HG03064 (cell line): ENCODE measurements around the gene KLK8.

Experiments
- ATAC-seq: cut with Tn5 transposase; IDR thresholded peaks from one replicate; pipeline ENCODE4 v1.9.1; 2021; ENCODE audit warnings: low read depth; ENCODE audit not compliant: unreplicated experiment

The KLK8 gene, protein sequence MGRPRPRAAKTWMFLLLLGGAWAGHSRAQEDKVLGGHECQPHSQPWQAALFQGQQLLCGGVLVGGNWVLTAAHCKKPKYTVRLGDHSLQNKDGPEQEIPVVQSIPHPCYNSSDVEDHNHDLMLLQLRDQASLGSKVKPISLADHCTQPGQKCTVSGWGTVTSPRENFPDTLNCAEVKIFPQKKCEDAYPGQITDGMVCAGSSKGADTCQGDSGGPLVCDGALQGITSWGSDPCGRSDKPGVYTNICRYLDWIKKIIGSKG

DNA sequence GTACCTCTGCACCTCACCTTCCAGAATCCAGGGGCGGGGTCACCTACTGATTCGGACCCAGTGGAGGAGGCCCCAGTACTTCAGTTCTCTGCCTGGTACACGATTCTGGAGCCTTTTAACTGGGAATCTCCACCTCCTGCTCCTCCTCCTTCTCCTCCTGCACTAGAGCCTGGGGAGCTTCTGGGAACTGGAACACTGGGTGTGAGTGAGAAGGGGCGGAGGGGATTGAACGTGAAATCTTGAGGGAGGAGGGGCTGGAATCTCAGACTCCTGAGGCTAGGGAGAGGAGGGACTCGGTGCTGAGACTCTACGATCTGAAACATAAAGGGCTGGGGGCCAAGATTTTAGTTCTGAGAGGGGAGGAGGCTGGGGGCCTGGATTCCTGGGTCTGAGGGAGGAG, at the start of gene KLK8:
Gene KLK8, minus strand, starts transcription at position 90 of the 400 bp plus-strand sequence. CDS start 437 bp downstream, outside the sequence.
- ATAC-seq, result no peak

DNA sequence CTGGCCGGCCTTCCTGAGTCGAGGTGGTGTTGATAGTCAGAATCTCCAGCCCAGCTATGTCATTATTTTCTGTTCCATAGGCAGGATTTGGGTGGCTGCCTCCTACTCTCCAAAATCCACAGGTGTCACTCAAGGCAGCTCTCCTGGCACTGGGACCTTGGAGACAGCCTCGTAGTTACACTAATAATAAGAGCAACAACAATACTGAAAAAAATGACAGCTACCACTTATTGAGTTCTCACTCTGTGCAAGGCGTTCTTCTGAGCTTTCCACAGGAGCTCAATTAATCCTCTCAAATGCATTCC, 45.6 kb upstream of the KLK8 start:
- no peak for ATAC-seq

DNA sequence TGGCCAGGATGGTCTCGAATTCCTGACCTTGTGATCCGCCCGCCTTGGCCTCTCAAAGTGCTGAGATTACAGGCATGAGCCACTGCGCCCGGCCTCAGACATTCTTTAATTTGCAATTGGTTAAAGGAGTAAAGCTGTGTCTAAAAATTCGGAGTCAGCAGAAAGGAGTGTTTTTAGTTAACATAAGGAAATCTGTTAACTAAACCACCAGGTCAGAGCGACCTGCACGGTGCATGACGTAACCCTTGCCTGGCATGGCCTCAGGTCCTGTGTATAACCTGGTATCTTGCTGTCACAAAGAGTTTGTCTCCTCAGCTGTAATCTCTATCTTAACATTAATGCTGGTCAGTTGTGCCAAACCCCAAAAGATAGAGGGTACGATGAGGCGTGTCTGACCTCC, 42.9 kb upstream of the KLK8 start:
- no peak for ATAC-seq

DNA sequence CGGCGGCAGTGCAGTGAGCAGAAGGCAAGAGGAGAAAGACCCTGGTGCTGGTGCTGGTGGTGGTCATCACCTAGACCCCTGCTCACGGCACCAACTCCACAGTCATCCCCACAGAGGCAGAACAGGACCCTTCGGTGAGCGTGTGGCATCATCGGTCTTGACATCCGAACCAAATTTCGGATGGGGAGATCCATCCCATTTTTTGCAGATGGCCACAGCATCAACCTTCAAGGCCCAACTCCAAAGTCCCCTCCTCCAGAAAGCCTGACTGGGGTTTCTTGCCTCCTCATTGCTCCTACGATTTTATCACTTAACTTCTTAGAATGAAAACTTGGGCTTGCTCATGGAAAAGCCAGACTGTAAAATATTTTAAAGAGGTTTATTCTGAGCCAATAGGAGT, 42.1 kb upstream of the KLK8 start:
- ATAC-seq, result no peak

DNA sequence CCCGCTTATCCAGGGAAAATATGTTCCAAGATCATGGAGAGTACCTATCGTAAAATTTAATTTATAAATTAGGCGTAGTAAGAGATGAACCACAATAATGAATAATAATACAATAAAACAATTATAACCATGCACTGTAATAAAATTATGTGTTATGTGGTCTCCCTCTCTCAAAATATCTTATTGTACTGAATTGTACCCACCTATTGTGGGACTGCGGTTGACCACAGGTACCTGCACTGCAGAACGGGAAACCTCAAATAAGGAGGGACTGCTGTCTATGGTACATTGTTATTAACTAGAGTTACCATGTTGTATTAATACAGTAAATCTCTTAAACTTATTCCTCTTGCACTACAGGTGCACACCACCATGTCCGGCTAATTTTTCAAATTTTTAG, 38.7 kb upstream of the KLK8 start:
- no peak for ATAC-seq

DNA sequence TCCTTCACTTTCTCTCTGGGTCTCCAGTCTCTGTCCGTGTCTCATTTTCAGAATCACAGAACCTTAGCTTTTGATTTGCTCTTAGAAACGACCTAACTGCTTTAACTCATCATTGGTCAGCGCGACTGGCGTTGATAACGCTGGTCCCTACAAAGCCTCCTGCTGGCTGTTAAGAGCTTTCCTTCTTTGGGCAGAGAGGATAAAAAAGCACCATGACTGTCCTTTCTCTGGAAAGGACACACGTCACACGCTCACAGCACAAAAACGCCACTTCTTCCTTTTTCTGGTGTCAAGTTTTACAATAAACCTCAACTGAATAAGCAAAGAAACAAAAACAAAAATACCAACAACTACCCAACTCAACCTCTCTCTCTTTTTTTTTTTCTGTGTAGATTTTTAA, 35.1 kb upstream of the KLK8 start:
- ATAC-seq, result no peak

DNA sequence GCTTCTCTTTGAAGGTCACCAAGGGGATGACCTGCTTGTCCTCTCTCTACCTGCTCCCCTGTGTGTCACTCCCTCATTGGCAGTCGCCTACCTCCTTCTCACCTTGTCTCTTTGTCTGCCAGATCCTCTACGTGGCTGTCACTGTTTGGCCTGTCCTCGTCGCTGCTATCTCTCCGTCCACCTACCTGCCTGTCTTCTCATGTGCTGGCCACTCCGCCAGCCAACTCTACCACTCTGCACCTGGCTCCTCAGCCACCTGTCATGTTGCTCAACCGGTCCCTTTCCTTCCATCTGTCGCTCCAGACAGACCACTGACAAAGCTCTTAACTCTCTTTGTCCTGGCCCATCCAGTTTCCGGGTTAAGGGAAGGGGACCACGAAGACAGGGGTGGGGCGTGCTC, 33.3 kb upstream of the KLK8 start, which contains the start of gene KLK12:
Gene KLK12, minus strand, starts transcription at position 299 of the 400 bp plus-strand sequence. CDS start 381 bp downstream, outside the sequence.
- no peak for ATAC-seq

DNA sequence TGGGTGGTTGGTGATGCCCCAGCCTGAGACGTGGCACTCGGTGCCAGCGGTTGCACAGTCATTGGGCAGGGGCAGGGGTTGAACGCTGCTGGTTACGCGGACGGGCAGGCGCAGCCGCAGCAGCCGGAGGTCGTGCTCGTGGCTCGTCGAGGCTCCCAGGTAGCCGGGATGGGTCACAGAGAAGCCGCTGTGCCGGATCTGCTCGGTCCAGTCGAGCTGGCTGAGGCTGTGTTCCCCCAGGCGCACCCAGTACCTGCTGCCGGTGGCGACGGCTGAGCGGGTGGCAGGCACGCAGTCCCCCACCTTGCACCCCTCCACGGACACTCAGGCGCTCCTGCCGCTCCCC, 30.4 kb upstream of the KLK8 start:
- no peak for ATAC-seq

DNA sequence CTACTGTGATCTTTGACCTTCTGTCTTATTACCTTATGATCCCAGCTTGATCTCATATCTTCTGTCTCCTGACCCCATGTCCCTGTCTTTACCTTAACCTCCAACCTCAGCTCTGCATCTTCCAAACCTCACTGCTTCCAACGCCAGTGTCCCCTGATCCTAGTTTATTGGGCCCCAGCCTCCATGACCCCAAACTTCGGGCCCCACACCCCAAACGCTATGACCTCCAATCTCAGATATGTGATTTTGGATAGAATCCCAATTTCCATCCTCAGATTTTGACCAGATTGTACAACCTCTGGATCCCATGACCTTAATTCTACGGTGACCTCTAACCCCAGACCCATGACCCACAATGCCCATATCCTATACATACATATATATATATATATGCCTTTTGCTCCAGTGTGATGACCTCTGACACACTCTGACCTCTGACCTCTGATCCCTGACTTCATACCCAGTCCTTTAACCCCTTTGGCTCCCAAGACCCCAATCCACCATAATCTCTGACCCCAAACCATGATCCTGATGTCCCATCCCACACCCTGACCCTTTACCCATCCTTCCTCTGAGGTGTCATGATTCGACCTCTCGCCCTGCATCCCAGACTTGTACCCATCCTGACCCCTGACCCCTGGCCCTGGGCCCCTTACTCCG, 29.9 kb upstream of the KLK8 start:
- ATAC-seq, result no peak

DNA sequence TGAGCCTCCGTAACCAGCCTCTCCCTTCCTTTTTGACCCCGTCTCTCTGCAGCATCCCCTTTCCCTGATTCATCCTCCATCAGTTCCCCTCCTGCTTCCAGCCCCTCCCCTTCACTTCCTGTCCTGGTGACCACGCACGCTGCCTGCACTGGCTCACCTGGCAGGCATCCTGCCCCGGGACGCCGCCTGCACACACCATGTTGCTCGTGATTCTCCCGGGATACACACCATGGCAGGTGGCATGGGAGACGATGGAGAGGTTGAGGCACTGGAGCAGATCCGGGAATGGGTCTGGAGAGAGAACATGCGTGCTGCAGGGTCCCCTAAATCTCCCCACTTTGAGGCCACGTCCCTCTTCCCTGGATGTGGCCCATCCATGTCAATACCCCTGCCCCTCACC, 29.2 kb upstream of the KLK8 start:
- no peak for ATAC-seq

DNA sequence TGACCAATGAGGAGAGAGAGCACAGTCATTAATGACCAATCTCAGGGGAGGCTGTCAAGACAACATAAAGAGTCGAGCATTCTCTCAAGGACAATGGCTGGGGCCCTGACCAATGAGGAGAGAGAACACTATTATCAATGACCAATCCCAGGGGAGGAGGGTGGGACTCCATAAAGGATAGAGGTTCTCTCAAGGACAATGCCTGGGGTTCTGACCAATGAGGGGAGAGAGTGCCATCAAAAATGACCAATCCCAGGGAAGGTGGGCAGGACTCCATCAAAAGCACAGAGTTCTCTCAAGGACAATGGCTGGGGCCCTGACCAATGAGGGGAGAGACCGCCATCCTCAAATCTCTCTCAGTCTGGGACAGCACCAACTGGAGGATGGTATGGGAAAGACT, 28.3 kb upstream of the KLK8 start:
- no peak for ATAC-seq

DNA sequence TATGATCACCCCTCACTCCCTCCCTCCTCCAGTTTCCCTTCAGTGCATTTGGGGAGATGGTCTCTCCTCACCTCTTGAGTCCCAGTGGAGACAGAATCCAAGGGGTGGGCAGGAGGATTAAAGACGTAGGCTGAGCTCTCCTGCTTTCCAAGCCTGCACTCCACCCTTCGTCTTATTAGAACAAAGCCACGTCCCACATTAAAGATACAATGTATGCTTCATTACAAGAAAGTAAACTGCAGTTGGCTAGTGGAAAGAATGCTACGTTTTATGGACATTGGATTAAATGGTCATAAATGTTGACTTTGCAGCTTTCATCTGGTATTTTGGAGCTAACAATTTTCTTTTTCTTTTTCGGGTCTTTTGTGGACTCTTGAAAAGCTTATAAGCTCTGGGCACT, 26.5 kb upstream of the KLK8 start:
- ATAC-seq, result no peak

DNA sequence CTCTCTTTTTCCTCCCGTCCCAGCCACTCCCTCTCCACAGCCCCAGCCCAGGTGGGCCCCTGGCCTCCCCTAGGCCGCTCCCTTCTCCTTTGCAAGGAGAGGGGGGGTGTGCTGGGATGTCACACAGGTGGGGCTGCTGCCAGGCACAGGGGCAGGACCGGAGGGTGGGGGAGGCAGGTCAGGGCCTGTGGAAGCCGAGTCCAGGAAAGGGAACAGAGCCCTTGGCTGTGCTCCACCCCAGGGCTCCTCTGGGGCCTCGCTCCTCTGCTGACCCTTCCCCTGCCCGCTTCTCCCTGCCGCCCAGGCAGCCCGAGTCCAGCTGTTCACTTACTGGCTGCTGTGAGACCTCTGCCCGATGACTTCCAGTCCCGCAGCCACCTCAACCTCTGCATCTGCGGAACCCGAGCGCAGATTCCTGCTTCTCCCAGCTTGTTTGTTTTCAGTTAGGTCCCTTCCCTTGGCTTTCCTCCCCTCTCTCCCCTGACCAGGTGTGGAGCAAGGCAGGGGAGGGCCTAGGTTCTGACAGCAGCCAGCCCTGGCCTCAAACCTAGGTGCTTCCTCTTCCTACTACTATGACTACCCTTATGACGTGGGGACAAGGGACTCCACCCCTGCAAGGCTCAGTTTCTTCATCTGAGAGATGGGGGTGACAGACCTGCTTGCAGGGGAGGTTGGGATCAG, 25.9 kb upstream of the KLK8 start:
- ATAC-seq, result no peak

DNA sequence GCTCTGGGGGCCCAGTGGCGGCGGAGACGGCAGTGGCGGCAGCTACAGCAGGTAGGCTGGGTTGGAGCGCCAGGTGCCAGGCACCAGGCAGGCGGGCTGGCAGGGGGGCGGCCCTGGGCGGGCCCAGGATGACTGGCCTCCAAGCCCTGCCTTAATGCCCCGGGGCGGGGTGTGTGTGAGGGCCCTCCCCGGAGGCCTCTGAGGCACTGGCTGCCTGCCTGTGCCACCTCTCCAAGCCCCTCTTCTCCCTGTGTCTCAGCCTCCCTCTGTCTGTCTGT, 25.1 kb upstream of the KLK8 start, which contains the start of gene KLK11:
Gene KLK11, minus strand, starts transcription at position 63 of the 278 bp plus-strand sequence. CDS start 985 bp downstream, outside the sequence.
- no peak for ATAC-seq

DNA sequence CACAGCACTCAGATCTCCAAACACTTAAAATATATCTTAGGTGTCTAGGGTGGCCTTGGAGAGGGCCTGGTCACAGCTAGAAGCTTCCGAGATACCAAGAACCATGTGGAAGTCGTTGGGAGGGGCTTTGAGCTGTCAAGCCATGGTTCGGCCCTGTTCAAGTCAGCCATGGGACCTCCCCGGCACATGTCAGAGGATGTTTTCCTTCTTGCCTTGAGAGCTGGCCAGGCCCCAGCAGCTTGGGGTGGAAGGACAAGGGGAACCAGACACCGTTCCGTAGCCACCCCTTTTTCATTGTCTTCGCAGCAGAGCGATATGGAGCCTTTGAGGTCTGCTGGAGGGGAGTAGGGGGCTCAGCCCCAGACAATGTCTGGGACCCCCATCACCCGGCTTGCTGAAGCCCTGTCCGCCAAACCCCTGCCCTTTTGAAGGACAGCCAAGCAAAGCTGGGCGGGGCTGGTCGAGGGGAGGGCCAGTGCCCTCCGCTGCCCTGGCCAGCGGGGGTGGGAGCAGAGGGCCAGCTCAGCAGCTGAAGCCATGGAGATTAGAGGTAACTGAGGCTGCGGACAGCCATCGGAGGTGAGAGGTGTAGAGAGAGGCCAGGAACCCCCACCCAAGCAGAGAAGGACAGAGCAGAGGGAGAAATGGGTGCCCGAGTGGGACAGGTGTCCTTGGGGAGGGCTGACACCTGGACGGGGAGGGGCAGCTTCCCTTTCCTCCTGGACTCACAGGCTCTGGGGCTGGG, 24.6 kb upstream of the KLK8 start:
- ATAC-seq, result no peak

DNA sequence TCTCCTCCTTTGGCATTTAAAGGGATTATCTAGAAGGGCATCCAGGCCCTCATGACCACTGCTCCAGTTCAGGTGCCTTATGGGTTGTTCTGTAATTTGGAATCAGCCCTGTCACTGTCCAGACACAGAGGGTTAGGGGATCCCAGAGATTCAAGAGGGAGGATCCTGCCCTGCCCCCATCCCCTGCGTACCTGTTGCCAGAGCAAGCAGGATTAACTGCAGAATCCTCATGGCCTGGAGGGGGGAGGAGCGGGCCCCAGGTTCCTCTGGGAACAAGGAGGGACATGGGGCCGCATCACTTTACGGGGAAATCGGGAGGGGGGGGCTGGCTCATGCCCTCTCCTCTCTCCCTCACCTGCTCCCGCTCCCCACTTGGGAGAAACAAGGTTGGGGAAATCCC, 24.0 kb upstream of the KLK8 start:
- ATAC-seq, result no peak

DNA sequence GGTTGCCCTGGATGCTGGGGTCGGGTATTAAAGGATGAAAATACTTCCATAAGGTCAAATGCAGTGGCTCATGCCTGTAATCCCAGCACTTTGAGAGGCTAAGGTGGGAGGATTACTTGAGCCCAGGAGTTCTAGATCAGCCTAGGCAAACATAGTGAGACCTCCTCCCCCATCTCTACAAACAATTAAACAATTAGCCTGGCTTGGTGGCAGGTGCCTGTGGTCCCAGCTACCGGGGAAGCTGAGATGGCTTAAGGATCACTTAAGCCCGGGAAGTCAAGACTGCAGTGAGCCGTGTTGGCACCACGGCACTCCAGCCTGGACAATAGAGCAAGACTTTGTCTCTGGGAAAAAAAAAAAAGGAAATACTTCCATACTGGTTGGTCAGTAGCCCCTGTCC, 23.5 kb upstream of the KLK8 start:
- no peak for ATAC-seq

DNA sequence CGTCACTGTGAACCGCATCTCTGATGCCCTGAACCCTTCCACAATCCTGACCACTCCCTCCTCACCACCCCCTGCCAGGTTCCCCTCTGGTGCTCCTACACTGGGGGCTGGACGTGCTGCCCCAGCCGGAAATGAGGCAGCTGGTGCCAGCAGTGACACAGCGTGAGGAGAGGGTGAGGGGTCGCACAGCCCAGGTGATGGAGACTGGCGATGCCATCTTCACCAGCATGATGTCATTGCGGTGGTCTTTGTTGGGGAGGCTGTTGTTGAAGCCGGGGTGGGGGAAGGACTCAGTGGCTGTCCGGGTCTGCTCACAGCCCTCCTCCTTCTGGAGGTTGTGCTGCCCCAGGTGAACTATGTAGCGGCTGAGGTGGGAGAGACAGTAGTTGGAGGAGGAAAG, 22.5 kb upstream of the KLK8 start:
- ATAC-seq, result no peak

DNA sequence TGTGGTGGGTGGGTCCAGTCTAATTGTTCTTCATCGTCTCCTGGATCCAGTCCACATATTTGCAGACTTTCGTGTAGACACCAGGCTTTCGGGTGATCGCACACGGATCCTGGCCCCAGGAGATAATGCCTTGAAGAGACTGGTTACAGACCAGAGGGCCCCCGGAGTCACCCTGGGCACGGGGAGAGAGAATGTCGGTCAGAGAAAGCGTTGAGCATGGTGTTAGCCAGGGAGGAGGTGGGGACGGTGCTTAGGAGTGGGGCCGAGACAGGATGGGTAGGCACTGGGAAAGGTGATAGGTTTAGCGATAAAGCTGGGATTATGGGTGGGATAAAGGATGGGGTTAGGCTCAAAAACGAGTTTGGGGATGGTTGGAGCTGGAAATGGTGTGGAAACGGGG, 21.1 kb upstream of the KLK8 start:
- ATAC-seq, result no peak

DNA sequence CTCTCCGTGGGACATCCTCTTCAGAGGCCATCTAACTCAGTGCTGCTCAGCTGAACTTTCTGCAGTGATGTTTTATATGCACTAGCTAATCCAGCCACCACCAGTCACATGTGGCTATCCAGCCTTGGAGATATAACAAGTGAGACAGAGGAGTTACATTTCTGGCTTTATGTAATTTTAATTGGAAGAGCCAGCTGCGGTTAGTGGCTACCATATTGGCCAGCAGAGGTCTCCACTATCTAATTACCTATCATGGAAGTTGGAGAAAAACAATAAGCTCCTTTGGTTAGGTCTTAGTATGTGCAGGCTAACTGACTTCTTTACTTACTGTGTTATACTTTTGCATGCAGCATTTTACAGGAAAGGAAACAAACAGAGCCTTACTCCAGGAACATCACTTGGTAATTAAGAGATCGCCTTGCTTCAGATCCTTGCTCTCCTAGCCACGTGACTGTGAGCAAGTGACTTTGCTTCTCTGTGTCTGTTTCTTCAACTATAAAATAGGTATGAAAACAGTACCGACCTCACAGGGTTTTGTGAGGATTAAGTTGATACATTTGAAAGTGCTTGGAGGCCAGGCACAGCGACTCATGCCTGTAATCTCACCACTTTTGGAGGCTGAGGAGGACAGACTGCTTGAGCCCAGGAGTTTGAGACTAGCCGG, 19.7 kb upstream of the KLK8 start:
- no peak for ATAC-seq

DNA sequence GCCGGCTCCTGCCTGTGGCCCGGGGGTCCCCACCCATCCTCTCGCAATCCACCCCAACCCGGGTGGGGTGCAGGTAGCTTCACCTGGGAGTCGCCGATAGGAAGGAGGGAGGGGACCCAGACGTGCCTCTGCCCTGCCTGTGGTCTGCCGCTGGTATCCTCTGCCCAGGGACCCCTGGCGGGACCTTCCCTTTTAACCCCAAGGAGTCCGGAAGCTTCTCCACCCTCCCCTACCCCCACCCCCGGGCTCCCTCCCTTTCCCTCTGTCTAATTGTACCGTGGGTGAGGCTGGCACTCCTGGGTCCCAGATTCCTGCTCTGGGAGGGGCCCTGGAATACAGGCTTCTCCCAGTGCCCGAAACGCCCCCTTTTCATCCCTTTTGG, 18.1 kb upstream of the KLK8 start, which contains the start of gene KLK10:
Gene KLK10, minus strand, starts transcription at position 166 of the 382 bp plus-strand sequence. CDS start 579 bp downstream, outside the sequence.
- ATAC-seq, result no peak
